ENCODE measurements around the gene DUS1L.
A peak's percentile ranks its signal among the peaks of the same experiment; 100 is the strongest.
"Not testable (repeated sequence)": the region's sequence is repeated elsewhere in the genome, so short reads cannot be mapped to it uniquely, and the experiment has no call there.

The DUS1L gene

GRCh38 chr17:82039695-82040299 lies 25.8 kb downstream of the DUS1L start:
- DNase-seq (ENCODE audit: low read depth, low spot score): no peak

GRCh38 chr17:82038796-82039409 lies 26.7 kb downstream of the DUS1L start:
- not testable (repeated sequence) for DNase-seq (ENCODE audit: low read depth, low spot score)

GRCh38 chr17:82037889-82038195 lies 27.8 kb downstream of the DUS1L start:
- DNase-seq (ENCODE audit: low read depth, low spot score): no peak

- peak; percentile 87 for DNase-seq (ENCODE audit: low read depth, low spot score)
Measured at GRCh38 chr17:82037092-82037888, 28.3 kb downstream of the DUS1L start, which contains the start of gene DCXR. Gene DCXR (minus strand): TSS chr17:82037697. CDS start chr17:82037682, 15 bp downstream.

GRCh38 chr17:82036634-82037091 lies 28.9 kb downstream of the DUS1L start:
- no peak for DNase-seq (ENCODE audit: low read depth, low spot score)

GRCh38 chr17:82035956-82036633 lies 29.5 kb downstream of the DUS1L start:
- no peak for DNase-seq (ENCODE audit: low read depth, low spot score)

- DNase-seq (ENCODE audit: low read depth, low spot score): no peak
Measured at GRCh38 chr17:82035488-82035887, 30.1 kb downstream of the DUS1L start.

- no peak for DNase-seq (ENCODE audit: low read depth, low spot score)
Measured at GRCh38 chr17:82034371-82035011, 31.1 kb downstream of the DUS1L start.

GRCh38 chr17:82033359-82034085 lies 32.1 kb downstream of the DUS1L start:
- no peak for DNase-seq (ENCODE audit: low read depth, low spot score)

GRCh38 chr17:82031885-82032627 lies 33.5 kb downstream of the DUS1L start:
- no peak for DNase-seq (ENCODE audit: low read depth, low spot score)

GRCh38 chr17:82031303-82031884 lies 34.2 kb downstream of the DUS1L start, which contains the start of gene RAC3:
Gene RAC3 (plus strand): TSS chr17:82031678. CDS start chr17:82031762, 84 bp downstream.
- DNase-seq (ENCODE audit: low read depth, low spot score): no peak

GRCh38 chr17:82030470-82031302 lies 34.9 kb downstream of the DUS1L start:
- DNase-seq (ENCODE audit: low read depth, low spot score): peak; percentile 65

- no peak for DNase-seq (ENCODE audit: low read depth, low spot score)
Measured at GRCh38 chr17:82029990-82030469, 35.6 kb downstream of the DUS1L start.

GRCh38 chr17:82029391-82029790 lies 36.2 kb downstream of the DUS1L start:
- DNase-seq (ENCODE audit: low read depth, low spot score): no peak

GRCh38 chr17:82028966-82029365 lies 36.6 kb downstream of the DUS1L start:
- no peak for DNase-seq (ENCODE audit: low read depth, low spot score)

- no peak for DNase-seq (ENCODE audit: low read depth, low spot score)
Measured at GRCh38 chr17:82028246-82028645, 37.4 kb downstream of the DUS1L start.

- no peak for DNase-seq (ENCODE audit: low read depth, low spot score)
Measured at GRCh38 chr17:82025401-82026107, 40.0 kb downstream of the DUS1L start.

GRCh38 chr17:82024859-82025258 lies 40.7 kb downstream of the DUS1L start:
- no peak for DNase-seq (ENCODE audit: low read depth, low spot score)
